ENCODE results near the gene FBXO38.

The FBXO38 gene

GRCh38 chr5:148387325-148387724 is 3.6 kb downstream of the FBXO38 start:
- DNase-seq: no peak

GRCh38 chr5:148388696-148389095 is 4.9 kb downstream of the FBXO38 start:
- DNase-seq: no peak

GRCh38 chr5:148390914-148391313 is 7.2 kb downstream of the FBXO38 start:
- DNase-seq: no peak

GRCh38 chr5:148391422-148391821 is 7.7 kb downstream of the FBXO38 start:
- DNase-seq: no peak

DNA sequence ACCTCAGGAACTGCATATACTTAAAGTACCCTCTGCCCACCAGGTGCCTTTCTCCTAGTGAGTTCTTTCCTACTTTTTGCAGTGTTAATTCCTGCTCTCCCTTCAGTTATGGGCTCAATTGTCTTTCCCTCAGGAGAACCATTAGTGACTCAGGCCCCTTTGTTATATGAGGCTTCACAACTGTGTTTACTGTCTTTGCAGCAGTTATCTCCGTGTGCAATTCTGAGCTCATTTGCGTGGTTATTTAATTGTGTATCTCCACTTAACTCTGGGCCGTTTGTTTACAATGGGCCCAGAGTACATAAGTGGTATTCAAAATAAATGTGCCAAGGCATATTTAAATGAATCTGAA is 9.6 kb downstream of the FBXO38 start:
- DNase-seq: no peak

GRCh38 chr5:148394587-148395019 is 10.8 kb downstream of the FBXO38 start:
- no peak for DNase-seq

- no peak for DNase-seq
Measured at GRCh38 chr5:148395031-148395430, 11.3 kb downstream of the FBXO38 start.

GRCh38 chr5:148397968-148398595 is 14.3 kb downstream of the FBXO38 start:
- DNase-seq: no peak

- no peak for DNase-seq
Measured at GRCh38 chr5:148398698-148399121, 15.0 kb downstream of the FBXO38 start.

DNA sequence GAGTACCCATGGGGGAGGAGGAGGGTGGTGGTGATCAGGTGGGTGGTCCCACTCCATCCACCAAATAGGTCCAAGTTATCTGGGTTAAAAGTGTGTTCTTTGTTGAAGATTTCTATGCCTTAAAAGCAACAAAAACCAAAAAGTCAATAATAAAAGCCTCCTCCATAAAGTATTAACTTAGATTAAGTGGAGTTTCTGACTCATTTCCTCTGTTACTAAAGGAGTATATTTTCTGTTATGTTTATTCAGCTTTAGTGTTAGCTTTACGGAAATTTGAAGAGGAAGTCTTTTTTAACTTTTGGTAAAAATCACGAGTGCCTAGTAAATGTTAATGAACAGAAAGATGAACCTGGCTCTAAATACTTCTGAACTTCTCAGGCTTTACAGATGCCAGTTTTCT is 17.8 kb downstream of the FBXO38 start:
- DNase-seq: no peak

DNA sequence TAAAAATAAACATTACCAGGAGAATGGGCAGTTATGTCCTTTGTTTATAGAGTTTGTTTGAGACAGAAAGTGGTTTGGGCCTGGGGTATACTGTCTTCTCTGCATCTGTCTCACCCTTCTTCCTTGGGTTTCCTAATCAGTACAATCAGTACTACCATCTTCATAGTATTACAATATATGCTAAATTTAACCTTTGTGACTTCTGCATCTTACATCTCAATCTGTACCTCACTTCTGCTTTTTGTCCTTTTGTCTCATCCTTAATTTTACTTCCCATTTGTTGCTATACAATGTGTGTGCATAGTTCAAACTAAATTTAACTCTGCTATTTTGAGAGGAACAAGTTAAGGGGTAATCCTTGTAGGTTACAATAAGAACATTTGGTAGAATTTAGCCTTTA is 19.6 kb downstream of the FBXO38 start:
- no peak for DNase-seq

DNA sequence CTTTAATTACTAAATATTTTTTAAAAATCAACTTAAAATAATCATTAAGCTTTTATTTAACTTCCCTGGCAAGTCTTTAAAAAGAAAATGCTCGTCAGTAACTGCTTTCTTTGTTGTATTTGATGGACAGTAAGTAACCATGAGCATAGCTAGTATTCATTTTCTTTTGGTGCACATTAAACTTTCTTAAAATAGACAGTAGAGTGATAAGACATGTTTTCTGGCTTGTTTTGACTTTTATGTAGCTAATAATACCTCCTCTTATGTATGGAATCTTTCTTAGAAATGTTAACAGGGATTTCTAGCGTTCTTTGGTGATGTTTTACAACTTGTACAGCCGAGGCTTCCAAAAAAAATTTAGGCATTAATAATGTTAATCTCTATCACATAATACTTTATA is 22.6 kb downstream of the FBXO38 start:
- DNase-seq: no peak

DNA sequence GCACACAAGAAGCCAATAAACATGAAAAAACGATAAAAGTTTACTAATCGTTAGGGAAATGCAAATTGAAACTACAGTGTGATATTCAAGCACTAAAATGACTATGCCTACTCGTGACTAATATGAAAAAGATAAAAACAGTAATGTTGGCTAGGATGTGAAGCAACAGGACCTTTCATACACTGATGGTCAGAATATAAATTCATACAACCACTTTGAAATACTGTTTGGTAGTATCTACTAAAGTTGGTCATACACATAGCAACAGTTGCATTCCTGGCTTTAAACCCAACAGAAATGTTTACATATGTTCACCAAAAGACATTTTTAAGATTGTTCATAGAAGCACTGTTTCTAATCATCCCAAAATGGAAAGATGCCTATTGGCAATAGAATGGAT is 24.3 kb downstream of the FBXO38 start:
- DNase-seq: no peak

DNA sequence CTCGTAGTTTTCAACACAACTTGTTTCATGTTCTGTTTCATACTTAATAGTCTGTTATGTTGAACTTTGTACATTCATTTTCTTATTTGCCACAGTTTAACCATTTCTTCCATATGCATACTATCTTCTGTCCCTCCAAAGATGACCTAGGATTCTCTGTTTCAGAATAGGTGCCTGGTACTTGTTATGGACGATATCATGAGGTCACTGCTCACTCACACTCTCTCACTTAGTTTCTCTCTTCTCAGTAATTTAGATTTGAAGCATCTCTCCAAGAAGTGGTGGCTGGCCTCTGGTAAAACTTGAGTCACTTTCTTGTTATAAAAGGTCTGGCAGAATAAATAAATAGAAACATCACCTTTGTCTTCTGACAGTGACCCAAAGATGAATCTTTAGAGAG is 28.4 kb downstream of the FBXO38 start:
- no peak for DNase-seq

GRCh38 chr5:148414833-148415232 is 31.1 kb downstream of the FBXO38 start:
- DNase-seq: no peak

GRCh38 chr5:148416416-148416815 is 32.7 kb downstream of the FBXO38 start:
- DNase-seq: no peak

GRCh38 chr5:148416921-148417320 is 33.2 kb downstream of the FBXO38 start:
- no peak for DNase-seq

DNA sequence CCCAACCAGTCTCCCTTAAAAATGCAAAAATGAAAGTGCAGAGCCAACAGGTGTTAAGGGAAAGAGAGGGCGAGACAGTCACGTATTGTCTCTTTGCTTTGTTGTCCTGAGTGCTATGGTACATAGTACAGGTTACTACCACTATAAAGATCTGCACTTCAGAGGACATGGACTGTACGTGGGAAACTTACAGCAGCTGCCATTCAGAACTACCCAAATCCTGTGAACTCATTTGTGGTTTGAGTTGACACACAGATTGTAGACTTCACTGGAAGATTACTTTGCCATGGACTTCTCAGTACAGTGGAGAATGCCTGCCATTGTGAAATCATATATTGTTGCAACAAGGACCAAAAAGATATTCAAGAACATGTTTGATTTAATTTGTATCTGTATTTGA is 34.8 kb downstream of the FBXO38 start:
- no peak for DNase-seq

DNA sequence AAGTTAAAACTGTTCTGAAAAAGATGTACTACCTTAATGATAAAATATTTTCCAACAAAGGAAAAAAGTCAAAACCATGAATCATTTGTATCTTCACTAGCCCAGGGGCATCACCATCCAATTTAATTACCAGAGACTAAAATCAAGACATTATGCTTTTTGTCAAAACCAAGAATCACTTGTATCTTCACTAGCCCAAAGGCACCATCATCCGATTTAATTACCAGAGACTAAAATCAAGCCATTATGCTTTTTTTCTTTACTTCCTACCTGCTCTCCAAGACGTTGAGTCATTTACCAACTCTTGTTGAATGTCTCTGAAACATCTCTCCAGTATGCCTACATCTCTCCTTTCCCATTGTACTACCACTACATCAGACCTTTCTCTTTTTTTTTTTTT is 37.9 kb downstream of the FBXO38 start:
- no peak for DNase-seq

DNA sequence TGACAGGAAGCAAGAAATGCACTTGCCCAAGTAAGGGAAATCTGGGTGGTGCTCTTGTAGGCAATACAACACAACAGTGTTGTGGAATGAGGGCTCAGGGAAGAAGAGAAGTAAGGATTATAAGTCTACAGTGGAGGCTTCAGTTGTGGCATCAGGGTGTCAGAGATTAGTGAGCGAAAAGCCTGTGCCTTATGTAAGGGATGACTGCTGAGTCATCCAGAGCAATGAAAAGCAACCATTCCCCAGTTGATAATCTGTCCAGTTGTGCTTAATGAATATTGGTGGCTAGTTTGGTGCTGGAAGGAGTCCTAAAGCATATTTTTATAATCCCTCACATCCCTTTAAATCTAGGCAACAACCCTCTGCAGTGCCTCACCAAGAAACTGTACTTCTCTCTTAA is 42.0 kb downstream of the FBXO38 start:
- DNase-seq: no peak

DNA sequence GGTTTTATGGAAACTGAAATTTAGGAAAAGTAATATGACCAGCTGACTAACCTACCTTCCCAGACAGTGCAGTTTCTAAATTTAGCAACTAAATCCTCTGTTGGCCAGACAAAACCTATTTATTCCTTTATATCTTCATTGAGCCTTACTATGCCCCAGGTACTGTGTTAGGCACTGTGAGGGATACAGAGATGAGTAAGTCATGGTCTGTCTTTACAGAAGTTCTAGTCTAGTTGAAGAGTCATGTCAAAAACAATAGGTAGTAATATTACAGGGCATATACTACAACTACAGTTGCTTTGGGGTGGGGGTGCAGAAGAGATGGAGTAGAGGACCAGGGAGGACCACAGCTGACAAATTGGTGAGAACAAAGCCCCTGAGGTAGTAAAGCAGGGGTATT is 42.8 kb downstream of the FBXO38 start:
- no peak for DNase-seq

- DNase-seq: no peak
Measured at GRCh38 chr5:148427370-148428042, 43.7 kb downstream of the FBXO38 start.

GRCh38 chr5:148428848-148429247 is 45.1 kb downstream of the FBXO38 start:
- DNase-seq: no peak

DNA sequence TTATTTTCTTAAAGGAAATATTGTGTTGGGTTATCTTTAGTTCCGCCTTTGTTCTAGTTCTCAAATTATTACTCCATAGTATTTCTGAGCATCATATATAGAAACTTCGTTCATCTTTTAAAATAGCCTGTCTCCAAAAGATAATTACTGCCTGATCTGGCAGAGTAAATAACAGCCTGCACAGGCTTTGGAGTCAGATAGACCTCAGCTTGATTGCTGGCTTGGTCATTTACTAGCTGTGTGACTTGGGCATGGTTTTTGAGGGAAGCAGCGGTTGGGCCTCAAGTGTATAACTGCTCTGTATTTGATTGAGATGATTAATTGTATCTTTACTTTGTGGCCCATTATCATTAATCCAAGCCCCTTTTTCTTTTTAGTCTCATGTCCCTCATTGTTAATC is 50.1 kb downstream of the FBXO38 start:
- DNase-seq: no peak

DNA sequence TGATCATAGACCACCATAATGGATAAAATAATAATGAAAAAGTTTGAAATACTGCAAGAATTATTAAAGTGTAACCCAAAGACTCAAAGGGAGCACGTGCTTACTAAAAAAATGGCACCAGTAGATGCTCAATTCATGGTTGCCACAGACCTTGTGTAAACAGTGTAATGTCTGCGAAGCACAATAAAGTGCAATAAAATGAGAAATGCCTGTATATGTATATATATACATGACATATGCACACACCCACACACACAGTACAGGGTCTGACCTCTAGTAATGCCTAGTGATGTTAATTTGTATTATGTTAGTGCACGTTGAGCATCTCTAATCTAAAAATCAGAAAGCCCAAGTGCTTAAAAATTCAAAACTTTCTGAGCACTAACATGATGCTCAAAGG is 52.3 kb downstream of the FBXO38 start:
- no peak for DNase-seq
